Parathyroid adenoma (tissue), 2 donors: Measurements from ENCODE around the gene RHO.
"Not testable (repeated sequence)": the region's sequence is repeated elsewhere in the genome, so short reads cannot be mapped to it uniquely, and the experiment has no call there.

ENCODE experiments used
- H2AFZ ChIP-seq: fragments of 300-600 bp; sonication (generic); one replicate; pipeline ENCODE4 v1.7.0; 2017; ENCODE audit warnings: antibody characterized with exemption, mild to moderate bottlenecking
- H3K27ac ChIP-seq: fragments of 300-600 bp; sonication (generic); one replicate; pipeline ENCODE4 v1.7.0; 2017
- H3K27me3 ChIP-seq: fragments of 300-600 bp; sonication (generic); one replicate; pipeline ENCODE4 v1.7.0; 2017; ENCODE audit warnings: low read length; ENCODE audit not compliant: control insufficient read depth, insufficient read depth
- H3K36me3 ChIP-seq: fragments of 300-600 bp; sonication (generic); one replicate; pipeline ENCODE4 v1.7.0; 2017; ENCODE audit warnings: low read length; ENCODE audit not compliant: control insufficient read depth, insufficient read depth
- H3K4me1 ChIP-seq: fragments of 300-600 bp; sonication (generic); one replicate; pipeline ENCODE4 v1.7.0; 2017; ENCODE audit warnings: control low read depth
- H3K4me2 ChIP-seq: fragments of 300-600 bp; sonication (generic); one replicate; pipeline ENCODE4 v1.7.0; 2017; ENCODE audit warnings: low read length
- H3K4me3 ChIP-seq: fragments of 300-600 bp; sonication (generic); one replicate; pipeline ENCODE4 v1.7.0; 2017; ENCODE audit warnings: low read depth, low read length
- H3K79me2 ChIP-seq: fragments of 300-600 bp; sonication (generic); one replicate; pipeline ENCODE4 v1.7.0; 2017; ENCODE audit warnings: control low read depth
- H3K9ac ChIP-seq: fragments of 300-600 bp; sonication (generic); one replicate; pipeline ENCODE4 v1.7.0; 2017; ENCODE audit warnings: mild to moderate bottlenecking
- H3K9me3 ChIP-seq: fragments of 300-600 bp; sonication (generic); one replicate; pipeline ENCODE4 v1.7.0; 2017; ENCODE audit warnings: low read length; ENCODE audit not compliant: control insufficient read depth
- TF ChIP-seq, protein P1 (sequence below): fragments of 300-600 bp; sonication (generic); IDR thresholded peaks from one replicate; pipeline ENCODE4 v1.7.0; 2017; ENCODE audit warnings: antibody characterized with exemption, mild to moderate bottlenecking
- donor health status: primary hyperparathyroidism.

The RHO gene

DNA sequence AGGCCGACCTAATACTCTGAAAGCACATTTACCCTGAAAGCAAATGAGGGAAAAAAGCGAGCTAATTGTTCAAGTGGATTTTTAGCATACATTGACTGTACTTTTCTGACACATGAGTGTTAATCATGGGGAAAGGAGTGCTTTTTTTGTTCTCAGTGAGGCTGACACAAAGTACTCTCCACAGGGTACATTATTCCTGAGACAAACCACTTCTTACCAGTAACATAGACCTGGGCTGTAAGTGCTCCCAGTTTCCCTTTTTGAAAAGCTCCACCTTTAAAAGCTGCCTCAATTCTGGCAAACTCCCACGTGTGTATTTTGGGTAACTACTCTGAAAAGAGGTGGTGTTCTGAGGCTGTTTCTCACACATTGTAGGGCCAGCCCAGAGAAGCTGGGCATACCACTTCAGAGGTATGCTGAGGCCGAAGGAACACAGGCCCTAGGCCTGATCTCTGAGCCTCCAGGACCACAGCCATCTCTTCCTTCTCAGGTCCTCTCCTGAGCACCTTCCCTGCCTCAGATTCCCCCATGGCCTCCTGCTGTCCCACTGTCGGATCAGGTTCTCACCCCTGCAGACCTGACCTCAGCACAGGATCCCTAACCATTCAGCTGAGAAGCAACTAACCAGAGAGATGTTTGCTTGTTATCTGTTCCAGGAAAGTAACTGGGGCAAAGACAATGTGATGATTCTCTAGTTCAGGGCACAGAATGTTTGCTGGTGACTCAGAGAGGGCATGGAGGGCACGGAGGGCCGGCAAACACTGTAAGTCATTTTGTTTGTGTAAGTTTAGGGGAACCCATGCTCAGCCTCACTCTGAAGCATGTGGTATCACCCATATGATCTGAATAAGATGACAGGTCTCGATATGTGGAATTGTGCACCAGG lies 29.6 kb upstream of the RHO start:
- H3K79me2 ChIP-seq, H3K9me3 ChIP-seq, H3K27ac ChIP-seq, H3K4me3 ChIP-seq, H3K36me3 ChIP-seq, H3K4me2 ChIP-seq, H3K27me3 ChIP-seq, H3K9ac ChIP-seq, H2AFZ ChIP-seq, H3K4me1 ChIP-seq: not testable (repeated sequence)

DNA sequence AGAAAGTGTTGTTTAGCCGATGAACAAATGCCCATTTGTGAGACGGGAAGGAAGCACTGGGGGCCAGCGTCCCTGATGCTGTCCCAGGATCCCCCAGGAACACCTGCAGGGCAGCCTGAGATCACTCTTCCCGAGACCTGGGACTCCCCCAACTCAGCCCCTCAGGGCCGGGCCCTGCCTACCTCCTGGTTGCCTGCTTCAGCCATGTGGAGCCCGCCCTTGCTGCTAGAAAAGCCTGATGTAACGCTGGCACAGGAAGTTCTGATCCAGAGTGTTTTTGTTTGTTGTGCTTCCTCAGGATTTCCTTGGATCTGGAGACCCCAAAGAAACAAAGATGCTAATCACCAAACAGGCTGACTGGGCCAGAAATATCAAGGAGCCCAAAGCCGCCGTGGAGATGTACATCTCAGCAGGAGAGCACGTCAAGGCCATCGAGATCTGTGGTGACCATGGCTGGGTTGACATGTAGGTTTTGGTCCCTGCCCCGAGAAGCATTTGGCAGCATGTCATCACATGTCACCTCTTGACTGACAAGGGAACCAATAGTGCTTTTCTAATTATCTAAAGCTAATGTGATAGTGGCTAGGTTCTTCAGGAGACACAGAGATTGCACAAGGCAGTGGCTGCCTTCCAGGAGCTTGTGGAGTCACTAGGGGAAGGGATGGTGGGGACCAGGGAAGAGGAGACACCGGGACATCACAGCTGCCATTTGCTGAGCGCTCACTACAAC lies 28.7 kb upstream of the RHO start:
- H3K4me1 ChIP-seq, H3K36me3 ChIP-seq, H3K4me2 ChIP-seq, H3K27me3 ChIP-seq, H3K4me3 ChIP-seq, H3K79me2 ChIP-seq, H3K9me3 ChIP-seq, H2AFZ ChIP-seq, H3K9ac ChIP-seq: not testable (repeated sequence)
- H3K27ac ChIP-seq: peak overlapping the region; percentile 50

DNA sequence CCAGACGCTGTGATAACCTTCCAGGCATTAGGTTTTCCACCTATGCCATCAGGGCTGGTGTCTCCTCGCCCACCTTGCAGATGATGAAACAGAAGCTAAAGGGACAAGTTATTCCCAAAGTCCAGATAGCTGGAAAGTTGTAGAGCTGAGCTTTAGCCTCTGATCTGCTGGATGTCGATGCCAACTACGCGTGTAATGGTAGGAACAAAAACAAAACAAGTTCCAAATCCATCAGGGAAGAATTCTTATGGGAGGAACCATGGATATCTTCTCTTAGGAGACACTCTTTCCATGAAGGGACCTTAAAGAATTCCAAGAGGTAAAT lies 28.1 kb upstream of the RHO start:
- TF ChIP-seq, protein P1, sequence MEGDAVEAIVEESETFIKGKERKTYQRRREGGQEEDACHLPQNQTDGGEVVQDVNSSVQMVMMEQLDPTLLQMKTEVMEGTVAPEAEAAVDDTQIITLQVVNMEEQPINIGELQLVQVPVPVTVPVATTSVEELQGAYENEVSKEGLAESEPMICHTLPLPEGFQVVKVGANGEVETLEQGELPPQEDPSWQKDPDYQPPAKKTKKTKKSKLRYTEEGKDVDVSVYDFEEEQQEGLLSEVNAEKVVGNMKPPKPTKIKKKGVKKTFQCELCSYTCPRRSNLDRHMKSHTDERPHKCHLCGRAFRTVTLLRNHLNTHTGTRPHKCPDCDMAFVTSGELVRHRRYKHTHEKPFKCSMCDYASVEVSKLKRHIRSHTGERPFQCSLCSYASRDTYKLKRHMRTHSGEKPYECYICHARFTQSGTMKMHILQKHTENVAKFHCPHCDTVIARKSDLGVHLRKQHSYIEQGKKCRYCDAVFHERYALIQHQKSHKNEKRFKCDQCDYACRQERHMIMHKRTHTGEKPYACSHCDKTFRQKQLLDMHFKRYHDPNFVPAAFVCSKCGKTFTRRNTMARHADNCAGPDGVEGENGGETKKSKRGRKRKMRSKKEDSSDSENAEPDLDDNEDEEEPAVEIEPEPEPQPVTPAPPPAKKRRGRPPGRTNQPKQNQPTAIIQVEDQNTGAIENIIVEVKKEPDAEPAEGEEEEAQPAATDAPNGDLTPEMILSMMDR: no peak
- H2AFZ ChIP-seq: no peak overlapping the region
- peak overlapping the region; percentile 50 for H3K27ac ChIP-seq
- H3K27me3 ChIP-seq: no peaks in the 10 kb centered on the region
- H3K36me3 ChIP-seq: no peaks in the 10 kb centered on the region
- H3K9ac ChIP-seq: no peak overlapping the region
- H3K4me2 ChIP-seq: no peak overlapping the region
- H3K9me3 ChIP-seq: no peaks in the 10 kb centered on the region
- no peaks in the 10 kb centered on the region for H3K4me1 ChIP-seq
- no peaks in the 10 kb centered on the region for H3K79me2 ChIP-seq
- no peak overlapping the region for H3K4me3 ChIP-seq

DNA sequence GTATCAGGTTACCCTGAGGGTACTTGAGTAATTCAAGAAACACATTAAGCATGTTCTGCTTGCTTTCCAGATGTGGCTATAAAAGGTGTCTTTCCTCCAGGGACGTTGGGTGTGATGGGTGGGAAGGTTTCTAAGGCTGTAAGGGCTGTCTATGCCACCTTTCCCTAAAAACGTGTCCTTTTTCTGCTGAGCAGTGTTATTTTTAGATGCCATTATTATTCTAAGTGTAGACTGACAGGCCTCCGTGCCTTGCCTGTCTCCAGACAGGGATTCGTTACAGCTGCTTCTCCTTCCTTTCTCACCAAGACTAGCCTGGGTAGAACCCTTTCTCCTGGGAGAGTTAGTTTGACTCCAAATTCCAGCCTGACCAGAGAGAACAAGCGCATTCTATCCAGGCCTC lies 26.8 kb upstream of the RHO start:
- H3K4me2 ChIP-seq: no peak overlapping the region
- H3K9ac ChIP-seq: no peak overlapping the region
- no peak overlapping the region for H2AFZ ChIP-seq
- no peaks in the 10 kb centered on the region for H3K36me3 ChIP-seq
- TF ChIP-seq, protein P1: no peak
- no peaks in the 10 kb centered on the region for H3K4me1 ChIP-seq
- no peaks in the 10 kb centered on the region for H3K27me3 ChIP-seq
- no peak overlapping the region for H3K27ac ChIP-seq
- no peaks in the 10 kb centered on the region for H3K9me3 ChIP-seq
- no peak overlapping the region for H3K4me3 ChIP-seq
- H3K79me2 ChIP-seq: no peaks in the 10 kb centered on the region

DNA sequence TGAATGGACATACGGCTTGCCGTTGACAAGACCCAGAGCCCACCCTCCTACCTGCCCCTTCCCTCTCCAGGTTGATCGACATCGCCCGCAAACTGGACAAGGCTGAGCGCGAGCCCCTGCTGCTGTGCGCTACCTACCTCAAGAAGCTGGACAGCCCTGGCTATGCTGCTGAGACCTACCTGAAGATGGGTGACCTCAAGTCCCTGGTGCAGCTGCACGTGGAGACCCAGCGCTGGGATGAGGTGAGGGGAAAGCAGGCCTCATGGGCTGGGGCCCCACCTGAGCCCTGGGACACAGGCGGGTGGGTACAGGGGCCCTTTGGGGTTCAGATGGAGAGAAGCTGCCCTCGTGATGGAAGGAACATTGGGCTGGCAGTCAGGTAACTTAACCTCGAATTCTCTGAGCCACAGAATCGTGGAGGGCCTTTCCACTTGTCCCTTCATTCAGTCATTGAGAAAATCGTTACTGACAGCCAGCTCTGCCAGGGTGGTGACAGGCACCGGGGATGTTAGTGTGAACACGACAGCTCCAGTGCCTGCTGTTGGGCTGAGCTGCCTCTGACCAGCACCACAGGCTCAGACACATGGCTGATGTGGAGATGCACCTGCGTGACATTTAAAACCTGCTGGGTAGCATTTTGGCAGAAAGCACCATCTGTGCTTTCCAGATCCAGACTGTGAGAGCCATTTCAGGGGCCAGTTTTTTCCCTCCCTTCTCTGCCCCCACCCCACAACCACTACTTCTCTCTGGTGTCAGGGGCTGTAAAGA lies 25.6 kb upstream of the RHO start:
- Histone ChIP-seq H2AFZ (no peak overlapping the region), H3K36me3 (no peaks in the 10 kb centered on the region), H3K9ac (no peak overlapping the region), H3K9me3 (no peaks in the 10 kb centered on the region), H3K27ac (no peak overlapping the region), H3K4me1 (no peaks in the 10 kb centered on the region), H3K27me3 (no peaks in the 10 kb centered on the region), H3K4me3 (no peak overlapping the region), H3K4me2 (no peak overlapping the region), H3K79me2 (no peaks in the 10 kb centered on the region)
- TF ChIP-seq, protein P1: no peak
